B cell (primary cell): ENCODE results near the gene UGT1A9.

ENCODE experiments used
- EZH2 ChIP-seq: IDR thresholded peaks from 2 replicates; pipeline ENCODE4 v1.6.1; 2012; ENCODE audit warnings: borderline replicate concordance, low read depth, mild to moderate bottlenecking, moderate library complexity, low read length; ENCODE audit not compliant: insufficient read depth, poor library complexity, severe bottlenecking
- TF ChIP-seq, protein P1 (sequence below): fragments of 200-600 bp; IDR thresholded peaks from one replicate; pipeline ENCODE4 v1.8.0; 2022; ENCODE audit warnings: antibody characterized with exemption, mild to moderate bottlenecking

DNA sequence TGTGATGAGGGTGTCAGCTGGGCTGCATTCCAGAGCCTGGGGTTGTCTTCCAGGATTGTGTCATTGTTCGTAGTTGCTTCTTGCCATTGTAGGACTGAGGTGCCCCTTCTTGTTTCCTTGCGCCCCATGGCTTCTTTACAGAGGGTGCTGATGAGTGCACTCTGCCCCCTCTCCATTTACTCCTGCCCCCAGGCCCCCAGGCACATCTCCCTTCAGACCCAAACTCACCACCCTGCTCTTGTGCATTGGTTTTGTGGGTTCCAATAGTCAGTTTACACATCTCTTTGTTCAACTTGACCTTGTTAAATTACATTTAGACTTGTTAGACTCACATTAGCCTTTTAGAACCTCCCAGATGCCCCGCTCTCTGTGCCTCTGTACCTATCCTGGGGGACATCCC lies 149.5 kb downstream of the UGT1A9 start:
- TF ChIP-seq, protein P1, sequence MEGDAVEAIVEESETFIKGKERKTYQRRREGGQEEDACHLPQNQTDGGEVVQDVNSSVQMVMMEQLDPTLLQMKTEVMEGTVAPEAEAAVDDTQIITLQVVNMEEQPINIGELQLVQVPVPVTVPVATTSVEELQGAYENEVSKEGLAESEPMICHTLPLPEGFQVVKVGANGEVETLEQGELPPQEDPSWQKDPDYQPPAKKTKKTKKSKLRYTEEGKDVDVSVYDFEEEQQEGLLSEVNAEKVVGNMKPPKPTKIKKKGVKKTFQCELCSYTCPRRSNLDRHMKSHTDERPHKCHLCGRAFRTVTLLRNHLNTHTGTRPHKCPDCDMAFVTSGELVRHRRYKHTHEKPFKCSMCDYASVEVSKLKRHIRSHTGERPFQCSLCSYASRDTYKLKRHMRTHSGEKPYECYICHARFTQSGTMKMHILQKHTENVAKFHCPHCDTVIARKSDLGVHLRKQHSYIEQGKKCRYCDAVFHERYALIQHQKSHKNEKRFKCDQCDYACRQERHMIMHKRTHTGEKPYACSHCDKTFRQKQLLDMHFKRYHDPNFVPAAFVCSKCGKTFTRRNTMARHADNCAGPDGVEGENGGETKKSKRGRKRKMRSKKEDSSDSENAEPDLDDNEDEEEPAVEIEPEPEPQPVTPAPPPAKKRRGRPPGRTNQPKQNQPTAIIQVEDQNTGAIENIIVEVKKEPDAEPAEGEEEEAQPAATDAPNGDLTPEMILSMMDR = no peak
- no peak for TF ChIP-seq EZH2
